Measurements from ENCODE around the gene YY1. TPM values are rescaled to one million over a fixed set of nuclear protein-coding genes. Genes with fewer than 3 reads are reported as not detected.

YY1 gene
- total and polyA plus RNA-seq, 9 of the 15 experiments (the other 6 are each of a cell fraction or from before 2014, with no cell fraction given) = 20.8 to 74.2 (median 46.7) TPM

DNA sequence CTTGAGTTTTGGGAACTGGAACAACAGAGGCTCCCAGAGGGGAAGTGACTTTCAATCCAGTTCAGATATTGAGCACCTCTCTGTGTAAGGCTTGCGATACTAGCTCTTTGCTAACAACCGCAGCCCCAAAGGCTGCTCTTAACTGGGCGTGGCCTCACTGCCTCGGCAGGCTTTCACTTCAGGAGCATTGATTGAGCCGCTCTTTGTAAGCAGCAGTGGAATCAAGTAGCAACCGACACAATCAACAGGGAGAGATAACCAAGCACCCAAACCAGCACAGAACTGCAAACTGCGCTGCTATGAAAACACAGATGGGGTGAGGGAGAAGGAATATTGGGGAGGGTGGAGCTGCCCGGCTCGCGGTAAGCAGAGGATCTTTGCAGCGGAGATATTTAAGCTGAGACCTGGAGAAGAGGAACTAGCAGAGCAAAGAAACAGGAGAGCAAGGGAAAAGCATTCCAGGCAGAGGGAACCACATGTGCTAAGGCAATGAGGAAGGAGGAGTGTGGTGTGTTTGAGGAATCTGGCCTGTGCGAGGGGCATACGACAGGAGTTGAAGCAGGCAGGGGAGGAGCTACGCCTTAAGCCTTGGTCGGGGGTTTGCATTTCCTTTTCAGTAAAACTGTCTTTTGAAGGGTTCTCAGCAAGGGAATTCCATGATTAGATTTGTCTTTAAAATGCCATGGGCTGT is 17.3 kb upstream of the YY1 start (continued):
- TF ChIP-seq, protein P1, sequence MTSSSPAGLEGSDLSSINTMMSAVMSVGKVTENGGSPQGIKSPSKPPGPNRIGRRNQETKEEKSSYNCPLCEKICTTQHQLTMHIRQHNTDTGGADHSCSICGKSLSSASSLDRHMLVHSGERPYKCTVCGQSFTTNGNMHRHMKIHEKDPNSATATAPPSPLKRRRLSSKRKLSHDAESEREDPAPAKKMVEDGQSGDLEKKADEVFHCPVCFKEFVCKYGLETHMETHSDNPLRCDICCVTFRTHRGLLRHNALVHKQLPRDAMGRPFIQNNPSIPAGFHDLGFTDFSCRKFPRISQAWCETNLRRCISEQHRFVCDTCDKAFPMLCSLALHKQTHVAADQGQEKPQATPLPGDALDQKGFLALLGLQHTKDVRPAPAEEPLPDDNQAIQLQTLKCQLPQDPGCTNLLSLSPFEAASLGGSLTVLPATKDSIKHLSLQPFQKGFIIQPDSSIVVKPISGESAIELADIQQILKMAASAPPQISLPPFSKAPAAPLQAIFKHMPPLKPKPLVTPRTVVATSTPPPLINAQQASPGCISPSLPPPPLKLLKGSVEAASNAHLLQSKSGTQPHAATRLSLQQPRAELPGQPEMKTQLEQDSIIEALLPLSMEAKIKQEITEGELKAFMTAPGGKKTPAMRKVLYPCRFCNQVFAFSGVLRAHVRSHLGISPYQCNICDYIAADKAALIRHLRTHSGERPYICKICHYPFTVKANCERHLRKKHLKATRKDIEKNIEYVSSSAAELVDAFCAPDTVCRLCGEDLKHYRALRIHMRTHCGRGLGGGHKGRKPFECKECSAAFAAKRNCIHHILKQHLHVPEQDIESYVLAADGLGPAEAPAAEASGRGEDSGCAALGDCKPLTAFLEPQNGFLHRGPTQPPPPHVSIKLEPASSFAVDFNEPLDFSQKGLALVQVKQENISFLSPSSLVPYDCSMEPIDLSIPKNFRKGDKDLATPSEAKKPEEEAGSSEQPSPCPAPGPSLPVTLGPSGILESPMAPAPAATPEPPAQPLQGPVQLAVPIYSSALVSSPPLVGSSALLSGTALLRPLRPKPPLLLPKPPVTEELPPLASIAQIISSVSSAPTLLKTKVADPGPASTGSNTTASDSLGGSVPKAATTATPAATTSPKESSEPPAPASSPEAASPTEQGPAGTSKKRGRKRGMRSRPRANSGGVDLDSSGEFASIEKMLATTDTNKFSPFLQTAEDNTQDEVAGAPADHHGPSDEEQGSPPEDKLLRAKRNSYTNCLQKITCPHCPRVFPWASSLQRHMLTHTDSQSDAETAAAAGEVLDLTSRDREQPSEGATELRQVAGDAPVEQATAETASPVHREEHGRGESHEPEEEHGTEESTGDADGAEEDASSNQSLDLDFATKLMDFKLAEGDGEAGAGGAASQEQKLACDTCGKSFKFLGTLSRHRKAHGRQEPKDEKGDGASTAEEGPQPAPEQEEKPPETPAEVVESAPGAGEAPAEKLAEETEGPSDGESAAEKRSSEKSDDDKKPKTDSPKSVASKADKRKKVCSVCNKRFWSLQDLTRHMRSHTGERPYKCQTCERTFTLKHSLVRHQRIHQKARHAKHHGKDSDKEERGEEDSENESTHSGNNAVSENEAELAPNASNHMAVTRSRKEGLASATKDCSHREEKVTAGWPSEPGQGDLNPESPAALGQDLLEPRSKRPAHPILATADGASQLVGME (CRISPR knock-in tag; IDR thresholded peaks at IDR 0.05) = no peak
- TF ChIP-seq KDM1A (IDR thresholded peaks at IDR 0.05) (peak; percentile 50 to 63; a peak in 2 of 4 replicates), HDGF (IDR thresholded peaks at IDR 0.05) (0 out of 2 replicates have a peak, but pooled peaks have one; percentile 34), CSDE1 (IDR thresholded peaks at IDR 0.05) (no peak), GABPB1 (CRISPR knock-in tag; IDR thresholded peaks at IDR 0.05) (0 out of 2 replicates have a peak, but pooled peaks have one; percentile 27), MTA3 (IDR thresholded peaks at IDR 0.05; ENCODE audit: borderline replicate concordance) (peak; percentile 66; the same call in 1 of the 2 replicates)
- TF ChIP-seq, protein P2, sequence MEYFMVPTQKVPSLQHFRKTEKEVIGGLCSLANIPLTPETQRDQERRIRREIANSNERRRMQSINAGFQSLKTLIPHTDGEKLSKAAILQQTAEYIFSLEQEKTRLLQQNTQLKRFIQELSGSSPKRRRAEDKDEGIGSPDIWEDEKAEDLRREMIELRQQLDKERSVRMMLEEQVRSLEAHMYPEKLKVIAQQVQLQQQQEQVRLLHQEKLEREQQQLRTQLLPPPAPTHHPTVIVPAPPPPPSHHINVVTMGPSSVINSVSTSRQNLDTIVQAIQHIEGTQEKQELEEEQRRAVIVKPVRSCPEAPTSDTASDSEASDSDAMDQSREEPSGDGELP (CRISPR knock-in tag; IDR thresholded peaks at IDR 0.05; ENCODE audit: borderline replicate concordance) = peak; percentile 41; the same call in 1 of the 2 replicates
- TF ChIP-seq, protein P3, sequence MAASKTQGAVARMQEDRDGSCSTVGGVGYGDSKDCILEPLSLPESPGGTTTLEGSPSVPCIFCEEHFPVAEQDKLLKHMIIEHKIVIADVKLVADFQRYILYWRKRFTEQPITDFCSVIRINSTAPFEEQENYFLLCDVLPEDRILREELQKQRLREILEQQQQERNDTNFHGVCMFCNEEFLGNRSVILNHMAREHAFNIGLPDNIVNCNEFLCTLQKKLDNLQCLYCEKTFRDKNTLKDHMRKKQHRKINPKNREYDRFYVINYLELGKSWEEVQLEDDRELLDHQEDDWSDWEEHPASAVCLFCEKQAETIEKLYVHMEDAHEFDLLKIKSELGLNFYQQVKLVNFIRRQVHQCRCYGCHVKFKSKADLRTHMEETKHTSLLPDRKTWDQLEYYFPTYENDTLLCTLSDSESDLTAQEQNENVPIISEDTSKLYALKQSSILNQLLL (CRISPR knock-in tag; IDR thresholded peaks at IDR 0.05; ENCODE audit: borderline replicate concordance) = no peak
- TF ChIP-seq, protein P4, sequence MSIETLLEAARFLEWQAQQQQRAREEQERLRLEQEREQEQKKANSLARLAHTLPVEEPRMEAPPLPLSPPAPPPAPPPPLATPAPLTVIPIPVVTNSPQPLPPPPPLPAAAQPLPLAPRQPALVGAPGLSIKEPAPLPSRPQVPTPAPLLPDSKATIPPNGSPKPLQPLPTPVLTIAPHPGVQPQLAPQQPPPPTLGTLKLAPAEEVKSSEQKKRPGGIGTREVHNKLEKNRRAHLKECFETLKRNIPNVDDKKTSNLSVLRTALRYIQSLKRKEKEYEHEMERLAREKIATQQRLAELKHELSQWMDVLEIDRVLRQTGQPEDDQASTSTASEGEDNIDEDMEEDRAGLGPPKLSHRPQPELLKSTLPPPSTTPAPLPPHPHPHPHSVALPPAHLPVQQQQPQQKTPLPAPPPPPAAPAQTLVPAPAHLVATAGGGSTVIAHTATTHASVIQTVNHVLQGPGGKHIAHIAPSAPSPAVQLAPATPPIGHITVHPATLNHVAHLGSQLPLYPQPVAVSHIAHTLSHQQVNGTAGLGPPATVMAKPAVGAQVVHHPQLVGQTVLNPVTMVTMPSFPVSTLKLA (conservative IDR thresholded peaks at IDR 0.05) = peak in 1 of 2 experiments; percentile 29; a peak in 1 of 4 replicates
- TF ChIP-seq, protein P5, sequence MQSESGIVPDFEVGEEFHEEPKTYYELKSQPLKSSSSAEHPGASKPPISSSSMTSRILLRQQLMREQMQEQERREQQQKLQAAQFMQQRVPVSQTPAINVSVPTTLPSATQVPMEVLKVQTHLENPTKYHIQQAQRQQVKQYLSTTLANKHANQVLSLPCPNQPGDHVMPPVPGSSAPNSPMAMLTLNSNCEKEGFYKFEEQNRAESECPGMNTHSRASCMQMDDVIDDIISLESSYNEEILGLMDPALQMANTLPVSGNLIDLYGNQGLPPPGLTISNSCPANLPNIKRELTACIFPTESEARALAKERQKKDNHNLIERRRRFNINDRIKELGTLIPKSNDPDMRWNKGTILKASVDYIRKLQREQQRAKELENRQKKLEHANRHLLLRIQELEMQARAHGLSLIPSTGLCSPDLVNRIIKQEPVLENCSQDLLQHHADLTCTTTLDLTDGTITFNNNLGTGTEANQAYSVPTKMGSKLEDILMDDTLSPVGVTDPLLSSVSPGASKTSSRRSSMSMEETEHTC (IDR thresholded peaks at IDR 0.05) = no peak
- TF ChIP-seq, protein P6, sequence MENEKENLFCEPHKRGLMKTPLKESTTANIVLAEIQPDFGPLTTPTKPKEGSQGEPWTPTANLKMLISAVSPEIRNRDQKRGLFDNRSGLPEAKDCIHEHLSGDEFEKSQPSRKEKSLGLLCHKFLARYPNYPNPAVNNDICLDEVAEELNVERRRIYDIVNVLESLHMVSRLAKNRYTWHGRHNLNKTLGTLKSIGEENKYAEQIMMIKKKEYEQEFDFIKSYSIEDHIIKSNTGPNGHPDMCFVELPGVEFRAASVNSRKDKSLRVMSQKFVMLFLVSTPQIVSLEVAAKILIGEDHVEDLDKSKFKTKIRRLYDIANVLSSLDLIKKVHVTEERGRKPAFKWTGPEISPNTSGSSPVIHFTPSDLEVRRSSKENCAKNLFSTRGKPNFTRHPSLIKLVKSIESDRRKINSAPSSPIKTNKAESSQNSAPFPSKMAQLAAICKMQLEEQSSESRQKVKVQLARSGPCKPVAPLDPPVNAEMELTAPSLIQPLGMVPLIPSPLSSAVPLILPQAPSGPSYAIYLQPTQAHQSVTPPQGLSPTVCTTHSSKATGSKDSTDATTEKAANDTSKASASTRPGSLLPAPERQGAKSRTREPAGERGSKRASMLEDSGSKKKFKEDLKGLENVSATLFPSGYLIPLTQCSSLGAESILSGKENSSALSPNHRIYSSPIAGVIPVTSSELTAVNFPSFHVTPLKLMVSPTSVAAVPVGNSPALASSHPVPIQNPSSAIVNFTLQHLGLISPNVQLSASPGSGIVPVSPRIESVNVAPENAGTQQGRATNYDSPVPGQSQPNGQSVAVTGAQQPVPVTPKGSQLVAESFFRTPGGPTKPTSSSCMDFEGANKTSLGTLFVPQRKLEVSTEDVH (IDR thresholded peaks at IDR 0.05; ENCODE audit: low read depth, partially characterized antibody) = no peak
